OCI-LY1 (cell line): ENCODE results near the gene HAGH.

ENCODE experiments used
- H2AFZ ChIP-seq: fragments of 200-600 bp; sonication (generic), shearing (Covaris generic); 2 replicates; pipeline ENCODE4 v1.6.0; 2014; ENCODE audit warnings: antibody characterized with exemption, mild to moderate bottlenecking, low read length
- H3F3A ChIP-seq: fragments of 200-600 bp; sonication (generic), shearing (Covaris generic); 2 replicates; pipeline ENCODE4 v1.6.0; 2014; ENCODE audit warnings: mild to moderate bottlenecking, antibody characterized with exemption, low read length, moderate library complexity; ENCODE audit not compliant: insufficient read depth
- H3K27ac ChIP-seq: fragments of 200-600 bp; sonication (generic); 2 replicates; pipeline ENCODE4 v1.5.1; 2014; ENCODE audit warnings: low read length, mixed run types, mild to moderate bottlenecking, low read depth; ENCODE audit not compliant: poor library complexity, severe bottlenecking
- H3K27me3 ChIP-seq: fragments of 200-600 bp; sonication (generic); 2 replicates; pipeline ENCODE4 v1.6.0; 2014; ENCODE audit warnings: antibody characterized with exemption, mild to moderate bottlenecking, low read length, moderate library complexity; ENCODE audit not compliant: insufficient read depth
- H3K36me3 ChIP-seq: fragments of 200-600 bp; sonication (generic); 2 replicates; pipeline ENCODE4 v1.6.1; 2014; ENCODE audit warnings: mild to moderate bottlenecking, antibody characterized with exemption, low read length, moderate library complexity, mixed read lengths; ENCODE audit not compliant: insufficient read depth
- H3K4me1 ChIP-seq: fragments of 200-600 bp; sonication (generic); 2 replicates; pipeline ENCODE4 v1.5.1; 2014; ENCODE audit warnings: mild to moderate bottlenecking, low read length, moderate library complexity; ENCODE audit not compliant: insufficient read depth, severe bottlenecking
- H3K4me2 ChIP-seq: fragments of 200-600 bp; sonication (generic), shearing (Covaris generic); 2 replicates; pipeline ENCODE4 v1.6.1; 2014; ENCODE audit warnings: low read length
- H3K4me3 ChIP-seq: fragments of 200-600 bp; sonication (generic); 2 replicates; pipeline ENCODE4 v1.5.1; 2014; ENCODE audit warnings: low read length, low read depth, mild to moderate bottlenecking, mixed read lengths; ENCODE audit not compliant: poor library complexity, severe bottlenecking
- H3K79me2 ChIP-seq: fragments of 200-600 bp; shearing (Covaris generic); 2 replicates; pipeline ENCODE4 v1.6.1; 2016; ENCODE audit warnings: mixed run types, low read length, mixed read lengths; ENCODE audit not compliant: insufficient read depth
- H3K9ac ChIP-seq: fragments of 200-600 bp; sonication (generic), shearing (Covaris generic); 2 replicates; pipeline ENCODE4 v1.6.1; 2014; ENCODE audit warnings: mild to moderate bottlenecking, low read length, mixed read lengths
- H3K9me2 ChIP-seq: fragments of 200-600 bp; sonication (generic), shearing (Covaris generic); 2 replicates; pipeline ENCODE4 v1.6.1; 2014; ENCODE audit warnings: low read depth, mild to moderate bottlenecking, low read length, mixed read lengths
- H3K9me3 ChIP-seq: fragments of 200-600 bp; shearing (Covaris generic); 2 replicates; pipeline ENCODE4 v1.6.1; 2014; ENCODE audit warnings: low read length, mixed read lengths
- H4K20me1 ChIP-seq: fragments of 200-600 bp; sonication (generic), shearing (Covaris generic); 2 replicates; pipeline ENCODE4 v1.6.0; 2016; ENCODE audit warnings: mild to moderate bottlenecking, low read length; ENCODE audit not compliant: insufficient read depth
- CTCF ChIP-seq: fragments of 200-600 bp; sonication (generic), shearing (Covaris generic); IDR thresholded peaks from 2 replicates; pipeline ENCODE4 v1.5.1; 2017; ENCODE audit warnings: mild to moderate bottlenecking, antibody characterized with exemption, low read length, moderate library complexity, mixed read lengths
- EZH2 ChIP-seq: fragments of 200-600 bp; sonication (generic), shearing (Covaris generic); IDR thresholded peaks from 2 replicates; pipeline ENCODE4 v1.8.0; 2017; ENCODE audit warnings: borderline replicate concordance, mixed run types, mild to moderate bottlenecking, antibody characterized with exemption, low read length, moderate library complexity, mixed read lengths

The HAGH gene

GRCh38 chr16:1832838-1833454 lies 6.3 kb upstream of the HAGH start:
- Histone ChIP-seq H3K79me2 (no peaks in the 10 kb centered on the region), H3K27me3 (no peaks in the 10 kb centered on the region; the same call in 1 of the 2 replicates), H3F3A (no peaks in the 10 kb centered on the region), H3K36me3 (no peaks in the 10 kb centered on the region; the same call in 1 of the 2 replicates), H3K27ac (no peak overlapping the region), H3K4me1 (no peaks in the 10 kb centered on the region), H3K9ac (no peak overlapping the region), H3K9me2 (no peaks in the 10 kb centered on the region), H2AFZ (no peak overlapping the region), H3K4me3 (no peak overlapping the region), H3K9me3 (no peaks in the 10 kb centered on the region), H4K20me1 (no peaks in the 10 kb centered on the region), H3K4me2 (no peak overlapping the region)
- no peak for TF ChIP-seq EZH2
- TF ChIP-seq CTCF = no peak

GRCh38 chr16:1831186-1832075 lies 4.8 kb upstream of the HAGH start:
- TF ChIP-seq EZH2 = no peak
- TF ChIP-seq CTCF = no peak
- H3K9ac ChIP-seq = no peak overlapping the region
- no peak overlapping the region for H2AFZ ChIP-seq
- H3K27ac ChIP-seq = no peak overlapping the region
- H3K36me3 ChIP-seq = no peaks in the 10 kb centered on the region; the same call in 1 of the 2 replicates
- H4K20me1 ChIP-seq = no peaks in the 10 kb centered on the region
- no peaks in the 10 kb centered on the region for H3F3A ChIP-seq
- no peak overlapping the region for H3K4me3 ChIP-seq
- no peaks in the 10 kb centered on the region for H3K9me2 ChIP-seq
- no peaks in the 10 kb centered on the region for H3K79me2 ChIP-seq
- no peak overlapping the region for H3K4me2 ChIP-seq
- H3K4me1 ChIP-seq = peaks cover 8% of the 10 kb centered on the region
- no peaks in the 10 kb centered on the region for H3K9me3 ChIP-seq
- no peaks in the 10 kb centered on the region; the same call in 1 of the 2 replicates for H3K27me3 ChIP-seq

- Histone ChIP-seq H3F3A (no peaks in the 10 kb centered on the region), H3K9me2 (no peaks in the 10 kb centered on the region), H2AFZ (no peak overlapping the region), H3K4me1 (peaks cover 8% of the 10 kb centered on the region), H3K9me3 (no peaks in the 10 kb centered on the region), H3K9ac (no peak overlapping the region), H3K27ac (no peak overlapping the region), H3K4me2 (no peak overlapping the region), H3K4me3 (no peak overlapping the region), H3K36me3 (no peaks in the 10 kb centered on the region; the same call in 1 of the 2 replicates), H3K79me2 (no peaks in the 10 kb centered on the region), H4K20me1 (no peaks in the 10 kb centered on the region), H3K27me3 (peaks cover 4% of the 10 kb centered on the region; the same call in 1 of the 2 replicates)
- no peak for TF ChIP-seq CTCF
- no peak for TF ChIP-seq EZH2
Measured at GRCh38 chr16:1830213-1830612, 3.6 kb upstream of the HAGH start.
